ENCODE results near the gene DNPEP.

DNPEP gene

DNA sequence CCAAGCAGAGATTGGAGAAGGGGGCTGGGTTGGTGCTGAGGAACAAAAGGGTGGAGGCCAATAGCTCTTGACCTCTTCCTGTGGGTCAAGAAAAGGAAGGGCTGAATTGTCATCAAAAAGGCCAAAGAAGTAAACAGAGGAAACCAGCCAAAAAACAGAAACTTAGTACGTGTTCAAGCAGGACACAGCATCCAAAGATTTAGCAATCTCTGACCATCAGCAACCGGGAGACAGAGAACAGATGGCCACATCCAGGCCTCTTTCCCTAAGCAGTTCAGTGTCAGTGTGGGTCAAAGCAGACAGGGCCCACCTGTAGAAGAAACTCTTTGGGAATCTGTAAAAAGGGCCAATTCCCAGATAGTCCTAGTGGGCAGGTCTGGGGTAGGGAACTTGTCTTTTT, 2.9 kb downstream of the DNPEP start (continued):
- TF ChIP-seq, protein P1, sequence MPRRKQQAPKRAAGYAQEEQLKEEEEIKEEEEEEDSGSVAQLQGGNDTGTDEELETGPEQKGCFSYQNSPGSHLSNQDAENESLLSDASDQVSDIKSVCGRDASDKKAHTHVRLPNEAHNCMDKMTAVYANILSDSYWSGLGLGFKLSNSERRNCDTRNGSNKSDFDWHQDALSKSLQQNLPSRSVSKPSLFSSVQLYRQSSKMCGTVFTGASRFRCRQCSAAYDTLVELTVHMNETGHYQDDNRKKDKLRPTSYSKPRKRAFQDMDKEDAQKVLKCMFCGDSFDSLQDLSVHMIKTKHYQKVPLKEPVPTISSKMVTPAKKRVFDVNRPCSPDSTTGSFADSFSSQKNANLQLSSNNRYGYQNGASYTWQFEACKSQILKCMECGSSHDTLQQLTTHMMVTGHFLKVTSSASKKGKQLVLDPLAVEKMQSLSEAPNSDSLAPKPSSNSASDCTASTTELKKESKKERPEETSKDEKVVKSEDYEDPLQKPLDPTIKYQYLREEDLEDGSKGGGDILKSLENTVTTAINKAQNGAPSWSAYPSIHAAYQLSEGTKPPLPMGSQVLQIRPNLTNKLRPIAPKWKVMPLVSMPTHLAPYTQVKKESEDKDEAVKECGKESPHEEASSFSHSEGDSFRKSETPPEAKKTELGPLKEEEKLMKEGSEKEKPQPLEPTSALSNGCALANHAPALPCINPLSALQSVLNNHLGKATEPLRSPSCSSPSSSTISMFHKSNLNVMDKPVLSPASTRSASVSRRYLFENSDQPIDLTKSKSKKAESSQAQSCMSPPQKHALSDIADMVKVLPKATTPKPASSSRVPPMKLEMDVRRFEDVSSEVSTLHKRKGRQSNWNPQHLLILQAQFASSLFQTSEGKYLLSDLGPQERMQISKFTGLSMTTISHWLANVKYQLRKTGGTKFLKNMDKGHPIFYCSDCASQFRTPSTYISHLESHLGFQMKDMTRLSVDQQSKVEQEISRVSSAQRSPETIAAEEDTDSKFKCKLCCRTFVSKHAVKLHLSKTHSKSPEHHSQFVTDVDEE (CRISPR knock-in tag; IDR thresholded peaks at IDR 0.05): no peak
- TF ChIP-seq GLIS3 (CRISPR knock-in tag; IDR thresholded peaks at IDR 0.05) (no peak), PPARA (CRISPR knock-in tag; IDR thresholded peaks at IDR 0.05; ENCODE audit: borderline replicate concordance) (no peak), SNAI2 (CRISPR knock-in tag; IDR thresholded peaks at IDR 0.05) (no peak)

DNA sequence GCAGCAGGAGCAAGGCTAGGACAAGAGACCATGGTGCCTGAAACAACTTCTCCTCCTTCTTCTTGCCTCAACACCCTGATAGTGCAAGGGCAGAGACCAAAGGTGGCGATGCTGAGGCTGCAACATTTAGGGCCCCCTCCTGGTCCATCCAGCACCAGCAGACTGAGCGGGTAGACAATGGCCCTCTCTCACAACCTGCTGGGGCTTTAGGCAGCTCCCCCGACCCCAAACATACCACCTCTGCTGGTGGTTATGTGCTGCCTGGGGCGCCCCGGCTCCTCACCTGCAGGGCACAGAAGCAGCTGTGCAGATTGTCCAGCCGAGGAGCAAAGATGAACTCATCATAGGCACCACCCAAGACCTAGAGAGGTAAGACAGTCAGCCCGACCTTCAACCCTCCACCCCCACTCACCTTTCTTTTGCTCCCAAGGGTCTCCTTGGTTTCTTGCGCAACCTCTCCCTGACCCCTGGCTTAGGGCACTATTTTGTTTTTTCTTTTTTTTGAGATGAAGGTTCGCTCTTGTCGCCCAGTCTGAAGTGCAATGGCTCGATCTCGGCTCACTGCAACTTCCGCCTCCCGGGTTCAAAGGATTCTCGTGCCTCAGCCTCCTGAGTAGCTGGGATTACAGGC, 3.5 kb downstream of the DNPEP start:
- TF ChIP-seq, protein P1 (CRISPR knock-in tag; IDR thresholded peaks at IDR 0.05): no peak
- ATAC-seq: no peak

DNA sequence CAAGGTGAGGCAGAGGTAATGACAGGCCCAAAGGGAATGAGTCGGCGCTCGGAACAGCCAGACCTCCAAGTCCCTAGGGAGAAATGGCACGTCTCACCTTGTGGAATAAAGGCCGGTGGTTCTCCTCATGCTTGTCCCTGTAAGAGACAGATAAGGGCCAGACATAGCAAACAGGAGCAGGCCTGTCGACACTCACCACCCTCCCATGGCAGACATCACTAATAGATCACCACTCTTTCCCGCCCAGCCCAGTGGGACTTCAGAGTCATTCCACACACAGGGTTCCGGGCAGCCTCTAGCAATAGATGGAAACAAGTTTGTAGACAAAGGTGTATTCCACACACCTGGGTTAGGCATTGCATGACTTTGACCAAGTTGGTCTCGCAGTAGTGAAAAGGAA, 6.3 kb downstream of the DNPEP start:
- no peak for ATAC-seq
- TF ChIP-seq, protein P2, sequence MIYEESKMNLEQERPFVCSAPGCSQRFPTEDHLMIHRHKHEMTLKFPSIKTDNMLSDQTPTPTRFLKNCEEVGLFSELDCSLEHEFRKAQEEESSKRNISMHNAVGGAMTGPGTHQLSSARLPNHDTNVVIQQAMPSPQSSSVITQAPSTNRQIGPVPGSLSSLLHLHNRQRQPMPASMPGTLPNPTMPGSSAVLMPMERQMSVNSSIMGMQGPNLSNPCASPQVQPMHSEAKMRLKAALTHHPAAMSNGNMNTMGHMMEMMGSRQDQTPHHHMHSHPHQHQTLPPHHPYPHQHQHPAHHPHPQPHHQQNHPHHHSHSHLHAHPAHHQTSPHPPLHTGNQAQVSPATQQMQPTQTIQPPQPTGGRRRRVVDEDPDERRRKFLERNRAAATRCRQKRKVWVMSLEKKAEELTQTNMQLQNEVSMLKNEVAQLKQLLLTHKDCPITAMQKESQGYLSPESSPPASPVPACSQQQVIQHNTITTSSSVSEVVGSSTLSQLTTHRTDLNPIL (CRISPR knock-in tag; IDR thresholded peaks at IDR 0.05; ENCODE audit: low read depth): no peak

DNA sequence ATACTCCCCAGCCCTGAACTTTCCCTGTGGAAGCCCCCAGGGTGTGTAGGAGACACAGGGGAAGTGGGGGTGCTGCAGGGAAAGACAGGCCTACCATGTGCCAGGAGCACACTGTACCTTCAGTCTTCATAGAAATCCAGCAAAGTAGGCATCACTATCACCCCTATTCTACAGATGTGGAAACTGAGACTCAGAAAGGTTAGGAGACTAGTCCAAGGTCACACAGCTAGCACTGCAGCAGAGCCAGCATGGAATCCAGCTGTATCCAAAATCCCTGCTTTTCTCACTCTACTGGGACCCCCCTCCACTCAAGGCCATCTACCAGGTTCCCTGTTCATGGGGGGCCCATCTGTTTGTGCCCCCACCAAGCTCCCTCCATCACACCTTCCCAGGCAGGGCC, 6.8 kb downstream of the DNPEP start:
- ATAC-seq: no peak
- TF ChIP-seq GLIS3 (CRISPR knock-in tag; IDR thresholded peaks at IDR 0.05): no peak
- TF ChIP-seq, protein P3, sequence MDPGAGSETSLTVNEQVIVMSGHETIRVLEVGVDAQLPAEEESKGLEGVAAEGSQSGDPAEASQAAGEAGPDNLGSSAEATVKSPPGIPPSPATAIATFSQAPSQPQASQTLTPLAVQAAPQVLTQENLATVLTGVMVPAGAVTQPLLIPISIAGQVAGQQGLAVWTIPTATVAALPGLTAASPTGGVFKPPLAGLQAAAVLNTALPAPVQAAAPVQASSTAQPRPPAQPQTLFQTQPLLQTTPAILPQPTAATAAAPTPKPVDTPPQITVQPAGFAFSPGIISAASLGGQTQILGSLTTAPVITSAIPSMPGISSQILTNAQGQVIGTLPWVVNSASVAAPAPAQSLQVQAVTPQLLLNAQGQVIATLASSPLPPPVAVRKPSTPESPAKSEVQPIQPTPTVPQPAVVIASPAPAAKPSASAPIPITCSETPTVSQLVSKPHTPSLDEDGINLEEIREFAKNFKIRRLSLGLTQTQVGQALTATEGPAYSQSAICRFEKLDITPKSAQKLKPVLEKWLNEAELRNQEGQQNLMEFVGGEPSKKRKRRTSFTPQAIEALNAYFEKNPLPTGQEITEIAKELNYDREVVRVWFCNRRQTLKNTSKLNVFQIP (CRISPR knock-in tag; IDR thresholded peaks at IDR 0.05; ENCODE audit: borderline replicate concordance, low read depth): no peak
- TF ChIP-seq ZFP30 (CRISPR knock-in tag; IDR thresholded peaks at IDR 0.05): no peak
- no peak for TF ChIP-seq PPARA (CRISPR knock-in tag; IDR thresholded peaks at IDR 0.05; ENCODE audit: borderline replicate concordance)
- TF ChIP-seq BACH2 (CRISPR knock-in tag; IDR thresholded peaks at IDR 0.05; ENCODE audit: borderline replicate concordance): no peak
- no peak for TF ChIP-seq ZNF565 (CRISPR knock-in tag; conservative IDR thresholded peaks at IDR 0.05; ENCODE audit: low read depth)
- TF ChIP-seq, protein P4, sequence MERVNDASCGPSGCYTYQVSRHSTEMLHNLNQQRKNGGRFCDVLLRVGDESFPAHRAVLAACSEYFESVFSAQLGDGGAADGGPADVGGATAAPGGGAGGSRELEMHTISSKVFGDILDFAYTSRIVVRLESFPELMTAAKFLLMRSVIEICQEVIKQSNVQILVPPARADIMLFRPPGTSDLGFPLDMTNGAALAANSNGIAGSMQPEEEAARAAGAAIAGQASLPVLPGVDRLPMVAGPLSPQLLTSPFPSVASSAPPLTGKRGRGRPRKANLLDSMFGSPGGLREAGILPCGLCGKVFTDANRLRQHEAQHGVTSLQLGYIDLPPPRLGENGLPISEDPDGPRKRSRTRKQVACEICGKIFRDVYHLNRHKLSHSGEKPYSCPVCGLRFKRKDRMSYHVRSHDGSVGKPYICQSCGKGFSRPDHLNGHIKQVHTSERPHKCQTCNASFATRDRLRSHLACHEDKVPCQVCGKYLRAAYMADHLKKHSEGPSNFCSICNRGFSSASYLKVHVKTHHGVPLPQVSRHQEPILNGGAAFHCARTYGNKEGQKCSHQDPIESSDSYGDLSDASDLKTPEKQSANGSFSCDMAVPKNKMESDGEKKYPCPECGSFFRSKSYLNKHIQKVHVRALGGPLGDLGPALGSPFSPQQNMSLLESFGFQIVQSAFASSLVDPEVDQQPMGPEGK (CRISPR knock-in tag; IDR thresholded peaks at IDR 0.05; ENCODE audit: borderline replicate concordance): no peak
- TF ChIP-seq RARB (CRISPR knock-in tag; IDR thresholded peaks at IDR 0.05): no peak
- TF ChIP-seq ISL1 (CRISPR knock-in tag; IDR thresholded peaks at IDR 0.05): no peak
- TF ChIP-seq CSDC2 (CRISPR knock-in tag; IDR thresholded peaks at IDR 0.05): no peak
- no peak for TF ChIP-seq ARNTL (CRISPR knock-in tag; IDR thresholded peaks at IDR 0.05; ENCODE audit: borderline replicate concordance, low read depth)
- TF ChIP-seq TCF4 (CRISPR knock-in tag; IDR thresholded peaks at IDR 0.05; ENCODE audit: borderline replicate concordance): no peak
- TF ChIP-seq, protein P1 (CRISPR knock-in tag; IDR thresholded peaks at IDR 0.05): no peak
- no peak for TF ChIP-seq ZFP3 (CRISPR knock-in tag; IDR thresholded peaks at IDR 0.05)
- TF ChIP-seq SNAI2 (CRISPR knock-in tag; IDR thresholded peaks at IDR 0.05): no peak
- TF ChIP-seq TOX (CRISPR knock-in tag; IDR thresholded peaks at IDR 0.05; ENCODE audit: borderline replicate concordance): no peak
- no peak for TF ChIP-seq ZNF70 (CRISPR knock-in tag; IDR thresholded peaks at IDR 0.05)
- TF ChIP-seq, protein P2 (CRISPR knock-in tag; IDR thresholded peaks at IDR 0.05; ENCODE audit: low read depth): no peak
- TF ChIP-seq OSR1 (CRISPR knock-in tag; IDR thresholded peaks at IDR 0.05): no peak

Data from SK-N-SH treated with all-trans-retinoic acid at 6 μM for 48 hours (cell line).